GM21367 (cell line): ENCODE results near the gene ISCA1.
A peak's percentile ranks its signal among the peaks of the same experiment; 100 is the strongest.

Source experiments
- ATAC-seq: cut with Tn5 transposase; IDR thresholded peaks from one replicate; pipeline ENCODE4 v1.9.1; 2021; ENCODE audit not compliant: unreplicated experiment

The ISCA1 gene

GRCh38 chr9:86286278-86286677 is 3.9 kb upstream of the ISCA1 start:
- no peak for ATAC-seq

DNA sequence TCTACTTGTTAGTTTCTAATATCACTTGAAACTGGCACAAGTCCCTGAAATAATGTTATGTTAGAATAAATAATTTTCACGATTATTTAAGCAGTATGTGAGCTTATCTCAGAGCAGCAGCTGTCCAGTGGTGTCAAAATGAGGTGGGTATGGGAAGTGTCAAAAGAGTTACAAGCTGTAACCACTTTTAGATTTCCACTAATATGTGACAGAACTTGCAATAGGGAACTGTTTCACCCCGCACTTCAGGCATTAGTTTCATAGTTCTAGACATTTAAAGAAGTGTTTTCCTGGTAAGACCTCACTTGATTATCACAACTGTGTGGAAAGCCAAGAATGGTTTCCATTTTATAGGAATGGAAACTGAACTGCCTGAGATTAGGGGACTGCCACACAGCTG is 2.9 kb upstream of the ISCA1 start:
- no peak for ATAC-seq

DNA sequence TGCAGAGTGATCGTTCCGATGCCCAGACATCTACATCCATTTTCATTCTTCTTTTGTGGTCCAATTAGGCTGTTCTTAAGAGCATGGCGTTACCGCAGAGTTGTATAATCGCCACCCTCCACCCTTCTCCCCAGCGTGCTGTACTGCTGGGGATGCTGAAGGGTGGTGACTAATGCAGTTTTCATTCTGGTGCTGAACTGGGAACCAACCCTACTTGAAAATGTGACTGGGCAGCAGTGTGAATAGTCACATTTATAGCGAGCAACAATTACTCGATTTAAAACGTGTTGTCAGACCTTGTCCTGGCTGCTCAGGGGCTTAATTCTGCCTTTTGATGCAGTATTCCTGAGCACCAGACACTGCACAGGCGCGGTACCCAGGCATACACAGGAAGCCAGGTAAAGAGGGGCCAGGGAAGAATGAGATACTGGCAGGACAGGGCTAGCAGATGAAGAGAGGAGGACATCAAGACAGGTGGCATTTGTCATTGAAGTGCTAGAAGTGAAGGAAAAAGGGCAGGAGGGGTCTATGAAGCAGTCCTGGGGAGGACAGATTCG is 719 bp upstream of the ISCA1 start:
- peak; percentile 17 for ATAC-seq

DNA sequence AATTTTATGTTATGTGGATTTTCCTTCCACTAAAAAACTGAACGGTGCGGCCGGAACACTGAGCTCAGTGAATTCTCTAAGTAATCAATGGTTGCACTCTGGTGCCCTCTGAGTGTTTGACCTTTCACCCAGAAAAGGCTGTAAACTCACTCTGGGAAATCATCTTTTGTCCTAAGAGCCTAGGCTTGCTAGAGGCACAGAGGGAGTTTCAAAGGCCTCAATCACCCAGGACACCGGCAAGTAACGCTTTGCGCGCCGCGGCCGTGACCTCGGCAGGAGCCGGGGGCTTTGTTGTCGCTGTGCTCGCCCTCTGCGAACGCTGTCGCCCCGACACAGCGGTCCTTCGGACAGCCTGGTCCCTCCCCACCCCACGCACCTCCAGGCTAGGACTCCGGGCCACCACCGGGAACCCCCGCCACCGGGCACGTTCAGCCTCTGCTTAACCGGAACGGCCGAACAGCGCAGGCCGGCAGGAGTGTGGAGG is 703 bp downstream of the ISCA1 start:
- ATAC-seq: peak; percentile 22

DNA sequence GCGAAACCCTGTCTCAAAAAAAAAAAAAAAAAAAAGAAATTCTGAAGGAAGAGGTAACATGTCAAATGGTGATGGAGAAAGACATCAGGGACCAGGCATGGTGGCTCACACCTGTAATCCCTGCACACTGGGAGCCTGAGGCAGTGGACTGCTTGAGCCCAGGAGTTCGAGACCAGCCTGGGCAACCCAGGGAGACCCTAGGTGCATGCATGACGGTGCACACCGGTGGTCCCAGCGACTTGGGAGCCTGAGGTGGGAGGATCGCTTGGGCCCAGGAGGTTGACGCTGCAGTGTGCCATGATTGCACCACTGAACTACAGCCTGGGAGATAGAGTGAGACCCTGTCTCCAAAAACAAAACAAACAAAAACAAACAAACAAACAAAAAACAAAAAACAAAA is 1.8 kb downstream of the ISCA1 start:
- ATAC-seq: no peak

DNA sequence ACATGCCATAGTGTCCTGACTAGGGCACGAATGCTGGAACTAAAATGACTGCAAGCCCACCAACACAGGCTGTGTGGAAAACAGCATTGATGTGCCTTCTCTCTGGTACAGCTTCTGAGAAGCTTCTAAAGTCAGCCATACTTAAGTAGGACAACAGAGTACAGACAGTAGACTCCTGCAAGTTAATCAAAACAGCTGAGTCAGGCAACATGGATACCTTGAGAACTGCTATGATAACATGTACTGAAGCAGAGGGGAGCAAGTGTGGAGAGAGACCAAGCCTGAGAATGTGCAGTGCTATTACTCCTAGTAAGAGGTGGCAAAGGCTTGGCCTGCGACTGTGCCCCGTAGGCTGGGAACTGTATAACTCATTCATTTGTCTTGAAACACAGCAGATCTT is 2.5 kb downstream of the ISCA1 start:
- no peak for ATAC-seq

GRCh38 chr9:86277072-86277471 is 5.3 kb downstream of the ISCA1 start:
- no peak for ATAC-seq

- no peak for ATAC-seq
Observed at GRCh38 chr9:86275962-86276361, 6.4 kb downstream of the ISCA1 start.

DNA sequence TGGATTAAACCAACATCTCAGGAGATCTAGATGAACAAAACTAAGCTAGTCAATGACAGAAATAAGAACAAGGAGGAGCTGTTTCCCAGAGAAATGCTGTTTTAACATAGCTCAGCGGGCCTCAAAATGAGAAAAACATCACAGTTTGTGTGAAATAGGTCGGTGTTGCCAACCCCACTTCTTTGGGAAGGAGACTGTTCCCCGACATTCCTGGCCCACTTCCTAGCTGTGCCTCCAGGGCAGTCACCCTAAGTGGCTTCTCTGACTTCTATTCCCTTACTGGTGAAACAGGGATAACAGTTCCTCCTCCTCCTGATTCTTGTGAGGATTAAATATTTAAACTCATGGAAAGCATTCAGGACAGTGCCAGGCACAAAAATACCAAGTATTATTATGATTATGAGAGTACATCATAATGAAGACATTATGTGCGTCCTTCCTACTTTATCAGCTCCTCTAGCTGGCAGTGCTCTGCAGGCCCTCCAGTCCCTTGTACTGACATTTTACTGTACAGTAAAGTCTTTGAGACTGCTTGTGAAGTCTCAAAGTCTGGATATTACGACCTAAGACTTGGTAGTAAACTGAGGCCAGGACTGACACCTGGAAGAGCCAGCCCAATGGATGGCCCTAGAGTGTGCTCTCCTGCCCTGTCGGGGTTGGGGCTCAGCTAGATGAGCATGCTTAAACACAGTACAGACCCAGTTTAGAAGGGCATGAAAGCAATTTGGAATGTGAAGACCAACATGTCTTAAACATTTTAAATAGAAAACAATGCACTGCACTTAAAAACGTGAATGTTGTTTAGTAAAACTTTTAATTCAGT is 7.3 kb downstream of the ISCA1 start:
- ATAC-seq: no peak

DNA sequence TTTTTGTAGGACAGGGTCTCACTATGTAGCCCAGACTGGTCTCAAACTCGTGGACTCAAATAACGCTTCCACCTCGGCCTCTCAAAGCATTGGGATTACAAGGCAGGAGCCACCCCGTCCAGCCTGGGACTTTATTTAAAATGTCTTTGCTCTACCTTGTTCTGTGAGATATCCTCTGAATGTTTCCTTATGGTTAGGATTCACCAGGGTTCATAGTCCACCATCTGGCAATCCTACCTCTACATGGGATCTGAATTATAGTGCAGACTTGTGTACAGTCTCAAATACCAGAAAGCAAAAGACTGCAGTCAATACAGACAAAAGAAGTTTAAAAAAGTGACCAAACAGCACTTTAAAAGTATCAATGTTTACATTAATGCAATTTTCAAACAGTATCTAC is 10.1 kb downstream of the ISCA1 start:
- no peak for ATAC-seq

GRCh38 chr9:86263876-86264275 is 18.5 kb downstream of the ISCA1 start:
- ATAC-seq: no peak

GRCh38 chr9:86262492-86262891 is 19.8 kb downstream of the ISCA1 start:
- ATAC-seq: no peak

GRCh38 chr9:86259557-86259956 is 22.8 kb downstream of the ISCA1 start, which contains the start of gene C9orf153:
Gene C9orf153, minus strand, starts transcription at chr9:86259657. Its CDS starts 30,054 bp downstream, at chr9:86229603.
- ATAC-seq: no peak

DNA sequence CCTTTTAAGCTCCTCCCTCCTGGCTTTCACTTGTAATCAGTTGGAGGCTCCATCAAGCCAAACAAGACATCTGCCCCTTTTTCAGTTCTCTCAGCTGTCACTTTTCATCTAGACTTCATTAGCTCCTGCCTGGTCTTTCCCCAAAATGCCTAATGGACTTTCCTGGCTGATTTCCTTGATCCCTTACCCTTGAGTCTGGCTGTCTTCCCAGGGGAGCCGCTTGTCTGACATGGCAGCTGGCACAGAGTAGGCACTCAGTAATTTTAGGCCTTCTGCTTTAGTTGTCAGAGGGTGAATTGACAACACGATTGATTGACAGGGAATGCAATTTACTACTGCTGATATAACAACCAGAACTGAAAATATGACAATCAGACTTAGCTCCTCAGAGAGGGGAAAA is 24.9 kb downstream of the ISCA1 start:
- ATAC-seq: no peak

GRCh38 chr9:86256653-86257052 is 25.7 kb downstream of the ISCA1 start:
- no peak for ATAC-seq

DNA sequence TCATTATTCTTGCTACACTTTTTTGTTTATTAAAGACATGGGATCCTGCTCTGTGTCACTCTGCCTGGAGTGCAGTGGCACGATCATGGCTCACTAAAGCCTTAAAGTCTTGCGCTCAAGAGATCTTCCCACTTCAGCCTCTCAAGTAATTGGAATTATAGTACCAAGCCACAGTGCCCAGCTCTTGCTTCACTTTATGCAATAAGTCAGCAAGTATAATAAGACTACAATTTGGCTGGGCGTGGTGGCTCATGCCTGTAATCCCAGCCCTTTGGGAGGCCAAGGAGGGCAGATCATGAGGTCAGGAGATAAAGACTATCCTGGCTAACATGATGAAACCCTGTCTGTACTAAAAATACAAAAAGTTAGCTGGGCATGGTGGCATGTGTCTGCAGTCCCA is 28.8 kb downstream of the ISCA1 start:
- no peak for ATAC-seq

DNA sequence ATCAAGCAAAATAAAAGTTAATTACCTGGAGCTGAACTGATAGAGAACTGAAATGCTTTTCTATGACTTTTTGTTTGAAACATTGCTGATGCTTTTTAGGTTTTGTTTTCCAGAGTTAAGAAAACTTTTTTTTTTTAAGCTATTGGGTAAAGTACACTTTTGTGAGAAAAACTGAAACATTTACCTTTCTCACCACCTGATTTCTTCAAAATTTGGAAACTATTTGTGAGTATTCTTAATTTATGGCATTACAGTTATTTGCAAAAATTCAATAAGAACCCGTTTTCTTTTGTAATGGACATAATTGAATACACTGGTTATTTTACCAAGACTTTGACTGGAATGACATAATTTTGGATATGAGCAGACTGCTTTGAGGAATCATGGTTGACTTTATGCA is 29.5 kb downstream of the ISCA1 start:
- no peak for ATAC-seq

DNA sequence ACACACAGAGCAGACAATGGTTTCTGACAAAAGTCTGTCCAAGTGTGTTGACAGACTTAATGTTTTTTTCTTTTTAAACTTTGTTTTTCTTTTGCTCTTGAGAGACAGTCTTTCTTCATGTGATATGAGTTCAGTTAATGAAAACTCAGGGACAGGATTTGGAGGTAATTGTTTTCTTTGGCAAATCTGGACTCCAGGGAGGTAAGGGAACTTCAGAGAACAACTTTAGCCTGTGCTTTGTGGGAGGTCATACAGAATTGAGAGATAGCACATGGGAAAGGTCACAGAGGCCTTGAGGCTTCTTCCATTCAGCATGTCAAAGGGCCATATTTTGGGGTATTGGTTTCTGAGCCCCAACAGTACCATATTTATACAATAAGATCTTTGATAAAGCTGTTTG is 32.2 kb downstream of the ISCA1 start:
- no peak for ATAC-seq

GRCh38 chr9:86248746-86249145 is 33.6 kb downstream of the ISCA1 start:
- ATAC-seq: no peak

DNA sequence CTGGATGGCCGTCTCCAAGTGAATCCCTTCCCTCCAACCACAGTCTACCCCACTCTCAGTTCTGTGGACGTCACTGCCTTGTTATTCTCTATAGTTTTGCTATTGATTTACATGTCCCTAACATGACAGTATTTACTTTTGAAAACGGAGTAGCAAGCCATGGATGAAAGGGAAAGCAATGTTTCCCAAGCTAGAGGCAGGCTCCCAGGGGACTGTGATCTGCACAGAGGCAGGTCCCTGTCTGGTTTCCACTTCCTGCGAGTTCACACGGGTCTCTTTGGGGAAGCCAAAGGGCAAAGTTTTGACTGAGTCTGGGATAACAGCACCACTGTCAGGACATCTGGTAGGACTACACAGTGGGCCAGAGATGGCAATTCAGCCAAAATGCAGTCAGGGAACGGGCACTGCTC is 35.6 kb downstream of the ISCA1 start:
- ATAC-seq: peak; percentile 72

GRCh38 chr9:86242071-86242470 is 40.3 kb downstream of the ISCA1 start:
- no peak for ATAC-seq

DNA sequence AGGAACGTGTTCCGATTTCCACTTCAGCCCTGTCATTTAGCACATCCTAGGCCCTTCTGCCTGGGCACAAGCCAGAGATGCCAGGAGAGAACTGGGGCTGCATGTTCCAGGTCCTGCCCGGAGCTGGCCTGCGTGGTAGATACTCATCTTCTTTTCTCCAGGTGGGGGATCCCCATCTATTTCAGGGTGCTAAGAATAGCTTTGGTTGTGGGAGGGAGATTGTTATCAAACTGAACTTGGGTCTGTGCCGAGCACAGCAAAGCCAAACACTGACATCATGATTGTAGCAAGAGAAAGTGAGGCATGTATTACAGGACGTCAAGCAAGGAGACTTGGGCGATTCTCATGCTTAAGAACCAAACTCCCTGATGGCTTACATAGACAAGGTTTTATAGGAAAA is 41.1 kb downstream of the ISCA1 start:
- ATAC-seq: no peak
